CD4-positive, alpha-beta T cell treated with Interferon alpha-2 for 1 hour (primary cell): ENCODE measurements around the gene TCEAL9.
A peak's percentile ranks its signal among the peaks of the same experiment; 100 is the strongest.
"Not testable (repeated sequence)": the region's sequence is repeated elsewhere in the genome, so short reads cannot be mapped to it uniquely, and the experiment has no call there.

Experiments
- DNase-seq, 2 donors: peaks; one replicate each; pipeline ENCODE4 v3.0.0-alpha.2; 2020 to 2022

TCEAL9 gene

GRCh38 chrX:103356130-103356798, at the start of gene TCEAL9:
TCEAL9 (plus strand) TSS chrX:103356506; CDS start chrX:103357685, 1,179 bp downstream.
- no peak for DNase-seq

GRCh38 chrX:103309860-103310554, 46.3 kb upstream of the TCEAL9 start:
- peak in 1 of 2 donors; percentile 3 for DNase-seq

- DNase-seq, result peak; percentile 86 to 87
Measured at GRCh38 chrX:103310555-103311398, 45.5 kb upstream of the TCEAL9 start, which contains the start of gene BEX2. BEX2 (minus strand) TSS chrX:103310990; CDS start chrX:103309976, 1,014 bp downstream.

- no peak for DNase-seq
Measured at GRCh38 chrX:103311399-103311780, 44.9 kb upstream of the TCEAL9 start.

GRCh38 chrX:103329991-103330390, 26.3 kb upstream of the TCEAL9 start, which contains the start of gene TCEAL7:
TCEAL7 (plus strand) TSS chrX:103330239; CDS start chrX:103331404, 1,165 bp downstream.
- no peak for DNase-seq

- no peak for DNase-seq
Measured at GRCh38 chrX:103330681-103331288, 25.5 kb upstream of the TCEAL9 start.

- no peak for DNase-seq
Measured at GRCh38 chrX:103338663-103339062, 17.6 kb upstream of the TCEAL9 start.

- peak; percentile 13 to 37 for DNase-seq
Measured at GRCh38 chrX:103343105-103343504, 13.2 kb upstream of the TCEAL9 start.

GRCh38 chrX:103344606-103345005, 11.7 kb upstream of the TCEAL9 start:
- no peak for DNase-seq

GRCh38 chrX:103347682-103348397, 8.5 kb upstream of the TCEAL9 start:
- no peak for DNase-seq

- DNase-seq, result no peak
Measured at GRCh38 chrX:103356858-103357257, 552 bp downstream of the TCEAL9 start.

GRCh38 chrX:103357871-103358270, 1.6 kb downstream of the TCEAL9 start:
- no peak for DNase-seq

GRCh38 chrX:103359605-103360004, 3.3 kb downstream of the TCEAL9 start:
- not testable (repeated sequence) for DNase-seq

- DNase-seq, result no peak
Measured at GRCh38 chrX:103360092-103360491, 3.8 kb downstream of the TCEAL9 start.

- DNase-seq, result no peak
Measured at GRCh38 chrX:103360916-103361315, 4.6 kb downstream of the TCEAL9 start.

- no peak for DNase-seq
Measured at GRCh38 chrX:103361798-103362197, 5.5 kb downstream of the TCEAL9 start.

GRCh38 chrX:103362474-103362873, 6.2 kb downstream of the TCEAL9 start:
- DNase-seq, result no peak

GRCh38 chrX:103363046-103363445, 6.7 kb downstream of the TCEAL9 start:
- no peak for DNase-seq

GRCh38 chrX:103367502-103367901, 11.2 kb downstream of the TCEAL9 start:
- DNase-seq, result no peak

- DNase-seq, result no peak
Measured at GRCh38 chrX:103369479-103369878, 13.2 kb downstream of the TCEAL9 start.

GRCh38 chrX:103372886-103373285, 16.6 kb downstream of the TCEAL9 start:
- DNase-seq, result no peak

GRCh38 chrX:103373581-103373980, 17.3 kb downstream of the TCEAL9 start:
- no peak for DNase-seq
